Measurements from ENCODE around the gene SAMSN1. TPM values are rescaled to one million over a fixed set of nuclear protein-coding genes. Genes with fewer than 3 reads are reported as not detected.

SAMSN1 gene
- polyA plus RNA-seq, 2 of the 4 experiments (the other 2 are of a cell fraction), result 0.06 TPM; not detected in 1

DNA sequence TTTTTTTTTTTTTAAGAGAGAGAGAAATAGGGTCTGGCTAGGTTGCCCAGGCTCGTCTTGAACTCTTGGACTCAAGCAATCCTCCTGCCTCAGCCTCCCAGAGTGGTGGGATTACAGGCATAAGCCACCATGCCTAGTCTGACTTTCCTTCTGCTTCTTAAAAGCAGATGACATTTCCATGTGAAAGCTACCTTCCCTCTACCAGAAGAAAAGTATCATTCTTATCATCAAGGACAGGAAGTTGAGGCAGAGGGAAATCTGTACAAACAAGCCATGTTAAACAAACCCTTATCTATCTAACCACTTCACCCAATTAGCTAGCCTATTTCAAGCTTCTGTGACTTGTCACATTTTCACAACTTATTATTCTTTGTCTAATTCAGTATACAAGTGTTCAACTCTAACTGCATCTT is 54.8 kb downstream of the SAMSN1 start:
- no peak for DNase-seq (ENCODE audit: low read depth in 1 of 2, low spot score in 1 of 2)
- TF ChIP-seq HEYL (CRISPR knock-in tag; IDR thresholded peaks at IDR 0.05) (no peak), HDAC2 (IDR thresholded peaks at IDR 0.05) (no peak)
- TF ChIP-seq, protein P1, sequence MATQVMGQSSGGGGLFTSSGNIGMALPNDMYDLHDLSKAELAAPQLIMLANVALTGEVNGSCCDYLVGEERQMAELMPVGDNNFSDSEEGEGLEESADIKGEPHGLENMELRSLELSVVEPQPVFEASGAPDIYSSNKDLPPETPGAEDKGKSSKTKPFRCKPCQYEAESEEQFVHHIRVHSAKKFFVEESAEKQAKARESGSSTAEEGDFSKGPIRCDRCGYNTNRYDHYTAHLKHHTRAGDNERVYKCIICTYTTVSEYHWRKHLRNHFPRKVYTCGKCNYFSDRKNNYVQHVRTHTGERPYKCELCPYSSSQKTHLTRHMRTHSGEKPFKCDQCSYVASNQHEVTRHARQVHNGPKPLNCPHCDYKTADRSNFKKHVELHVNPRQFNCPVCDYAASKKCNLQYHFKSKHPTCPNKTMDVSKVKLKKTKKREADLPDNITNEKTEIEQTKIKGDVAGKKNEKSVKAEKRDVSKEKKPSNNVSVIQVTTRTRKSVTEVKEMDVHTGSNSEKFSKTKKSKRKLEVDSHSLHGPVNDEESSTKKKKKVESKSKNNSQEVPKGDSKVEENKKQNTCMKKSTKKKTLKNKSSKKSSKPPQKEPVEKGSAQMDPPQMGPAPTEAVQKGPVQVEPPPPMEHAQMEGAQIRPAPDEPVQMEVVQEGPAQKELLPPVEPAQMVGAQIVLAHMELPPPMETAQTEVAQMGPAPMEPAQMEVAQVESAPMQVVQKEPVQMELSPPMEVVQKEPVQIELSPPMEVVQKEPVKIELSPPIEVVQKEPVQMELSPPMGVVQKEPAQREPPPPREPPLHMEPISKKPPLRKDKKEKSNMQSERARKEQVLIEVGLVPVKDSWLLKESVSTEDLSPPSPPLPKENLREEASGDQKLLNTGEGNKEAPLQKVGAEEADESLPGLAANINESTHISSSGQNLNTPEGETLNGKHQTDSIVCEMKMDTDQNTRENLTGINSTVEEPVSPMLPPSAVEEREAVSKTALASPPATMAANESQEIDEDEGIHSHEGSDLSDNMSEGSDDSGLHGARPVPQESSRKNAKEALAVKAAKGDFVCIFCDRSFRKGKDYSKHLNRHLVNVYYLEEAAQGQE (IDR thresholded peaks at IDR 0.05), result no peak
- ATAC-seq, result no peak
- H3K9me3 ChIP-seq, result no peaks in the 10 kb centered on the region
- ChIA-PET POLR2A (no interaction called here), CTCF (no interaction called here)
- no peak overlapping the region for H3K4me2 ChIP-seq
- no peak overlapping the region for H3K27ac ChIP-seq
- no peaks in the 10 kb centered on the region for H3K4me1 ChIP-seq
- WGBS (ENCODE audit: missing lambda C conversion rate), result 7% methylated on average over 1 of the region's 1 CpG
- no peak for FAIRE-seq
- no peak overlapping the region for H3K4me3 ChIP-seq

GRCh38 chr21:14488672-14489204 is 57.4 kb downstream of the SAMSN1 start:
- ChIA-PET POLR2A (no interaction called here), CTCF (no interaction called here)
- 58% methylated on average over 5 of the region's 5 CpGs for WGBS (ENCODE audit: missing lambda C conversion rate)

GRCh38 chr21:14487490-14488432 is 58.4 kb downstream of the SAMSN1 start:
- Histone ChIP-seq H3K9me3 (no peaks in the 10 kb centered on the region), H3K4me1 (no peaks in the 10 kb centered on the region), H3K4me3 (no peak overlapping the region), H3K27ac (no peak overlapping the region), H3K4me2 (no peak overlapping the region)
- ChIA-PET POLR2A (no interaction called here), CTCF (no interaction called here)
- ATAC-seq (no peak), DNase-seq (ENCODE audit: low read depth in 1 of 2, low spot score in 1 of 2) (no peak), FAIRE-seq (no peak)
- no peak for TF ChIP-seq SMC3 (IDR thresholded peaks at IDR 0.05)
- TF ChIP-seq, protein P2, sequence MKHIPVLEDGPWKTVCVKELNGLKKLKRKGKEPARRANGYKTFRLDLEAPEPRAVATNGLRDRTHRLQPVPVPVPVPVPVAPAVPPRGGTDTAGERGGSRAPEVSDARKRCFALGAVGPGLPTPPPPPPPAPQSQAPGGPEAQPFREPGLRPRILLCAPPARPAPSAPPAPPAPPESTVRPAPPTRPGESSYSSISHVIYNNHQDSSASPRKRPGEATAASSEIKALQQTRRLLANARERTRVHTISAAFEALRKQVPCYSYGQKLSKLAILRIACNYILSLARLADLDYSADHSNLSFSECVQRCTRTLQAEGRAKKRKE (CRISPR knock-in tag; IDR thresholded peaks at IDR 0.05; ENCODE audit: low read depth), result no peak
- no peak for TF ChIP-seq KDM1A (IDR thresholded peaks at IDR 0.05; ENCODE audit: low read depth)
- no peak for TF ChIP-seq MAFK (IDR thresholded peaks at IDR 0.05; ENCODE audit: partially characterized antibody)
- TF ChIP-seq RCOR1 (IDR thresholded peaks at IDR 0.05; ENCODE audit: low read depth, low read length), result no peak
- TF ChIP-seq RAD21 (conservative IDR thresholded peaks at IDR 0.05 in 1 of 2, IDR thresholded peaks at IDR 0.05 in 1 of 2), result no peak
- TF ChIP-seq ZSCAN20 (CRISPR knock-in tag; IDR thresholded peaks at IDR 0.05), result no peak
- TF ChIP-seq EHMT2 (IDR thresholded peaks at IDR 0.05; ENCODE audit: low read depth), result no peak
- TF ChIP-seq RNF2 (IDR thresholded peaks at IDR 0.05; ENCODE audit: borderline replicate concordance, low read depth), result no peak
- TF ChIP-seq ZC3H11A (IDR thresholded peaks at IDR 0.05), result no peak
- no peak for TF ChIP-seq TFCP2L1 (CRISPR knock-in tag; IDR thresholded peaks at IDR 0.05)
- TF ChIP-seq ESRRA (IDR thresholded peaks at IDR 0.05; ENCODE audit: borderline replicate concordance, low read length), result no peak
- no peak for TF ChIP-seq MAX (IDR thresholded peaks at IDR 0.05)
- TF ChIP-seq ZNF302 (CRISPR knock-in tag; IDR thresholded peaks at IDR 0.05), result no peak
- no peak for TF ChIP-seq BHLHE40 (IDR thresholded peaks at IDR 0.05; ENCODE audit: low read depth, low read length)
- TF ChIP-seq HEYL (CRISPR knock-in tag; IDR thresholded peaks at IDR 0.05), result no peak
- no peak for TF ChIP-seq RFX5 (IDR thresholded peaks at IDR 0.05)

More at GRCh38 chr21:14488672-14489204, 57.4 kb downstream of the SAMSN1 start:
- TF ChIP-seq FOSB (CRISPR knock-in tag; IDR thresholded peaks at IDR 0.05), result no peak
- TF ChIP-seq BCL3 (IDR thresholded peaks at IDR 0.05), result no peak
- TF ChIP-seq RARB (CRISPR knock-in tag; IDR thresholded peaks at IDR 0.05), result no peak
- TF ChIP-seq CBX8 (IDR thresholded peaks at IDR 0.05), result no peak
- H3K4me3 ChIP-seq, result no peak overlapping the region
- ATAC-seq (no peak), DNase-seq (ENCODE audit: low read depth in 1 of 2, low spot score in 1 of 2) (no peak), FAIRE-seq (no peak)
- H3K27ac ChIP-seq, result no peak overlapping the region
- no peaks in the 10 kb centered on the region for H3K4me1 ChIP-seq
- no peaks in the 10 kb centered on the region for H3K9me3 ChIP-seq
- no peak overlapping the region for H3K4me2 ChIP-seq

All from A549 (cell line).